ENCODE measurements around the gene ASPM.
"Not testable (repeated sequence)": the region's sequence is repeated elsewhere in the genome, so short reads cannot be mapped to it uniquely, and the experiment has no call there.

ASPM gene

GRCh38 chr1:197080323-197080722, 66.1 kb downstream of the ASPM start:
- no peak for DNase-seq

DNA sequence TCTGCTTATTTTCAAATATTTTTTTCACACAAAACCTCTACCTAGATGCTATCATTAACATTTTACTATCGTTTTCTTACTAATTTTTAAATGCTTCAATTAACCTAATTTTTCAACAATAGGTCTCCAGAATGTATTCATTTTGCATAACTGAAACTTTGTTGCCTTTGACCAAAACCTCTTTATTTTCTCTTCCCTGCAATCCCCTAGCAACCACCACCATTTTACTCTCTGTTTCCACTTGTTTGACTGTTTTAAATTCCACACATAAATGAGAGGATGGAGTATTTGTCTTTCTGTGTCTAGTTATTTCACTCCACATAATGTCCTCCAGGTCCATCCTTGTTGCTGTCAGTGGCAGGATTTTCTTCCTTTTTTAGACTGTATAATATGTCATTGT, 69.9 kb downstream of the ASPM start:
- DNase-seq = no peak

DNA sequence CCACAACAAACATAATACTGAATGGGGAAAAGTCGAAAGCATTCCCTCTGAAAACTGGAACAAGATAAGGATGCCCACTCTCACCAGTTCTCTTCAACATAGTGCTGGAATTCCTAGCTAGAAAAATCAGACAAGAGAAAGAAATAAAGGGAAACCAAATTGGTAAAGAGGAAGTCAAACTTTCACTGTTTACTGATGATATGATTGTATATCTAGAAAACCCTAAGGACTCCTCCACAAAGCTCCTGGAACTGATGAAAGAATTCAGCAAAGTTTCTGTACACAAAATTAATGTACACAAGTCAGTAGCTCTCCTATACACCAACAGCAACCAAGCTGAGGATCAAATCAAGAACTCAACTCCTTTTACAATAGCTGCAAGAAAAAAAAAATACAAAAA, 72.5 kb downstream of the ASPM start:
- DNase-seq = no peak

GRCh38 chr1:197067457-197067818, 79.0 kb downstream of the ASPM start:
- DNase-seq = no peak

DNA sequence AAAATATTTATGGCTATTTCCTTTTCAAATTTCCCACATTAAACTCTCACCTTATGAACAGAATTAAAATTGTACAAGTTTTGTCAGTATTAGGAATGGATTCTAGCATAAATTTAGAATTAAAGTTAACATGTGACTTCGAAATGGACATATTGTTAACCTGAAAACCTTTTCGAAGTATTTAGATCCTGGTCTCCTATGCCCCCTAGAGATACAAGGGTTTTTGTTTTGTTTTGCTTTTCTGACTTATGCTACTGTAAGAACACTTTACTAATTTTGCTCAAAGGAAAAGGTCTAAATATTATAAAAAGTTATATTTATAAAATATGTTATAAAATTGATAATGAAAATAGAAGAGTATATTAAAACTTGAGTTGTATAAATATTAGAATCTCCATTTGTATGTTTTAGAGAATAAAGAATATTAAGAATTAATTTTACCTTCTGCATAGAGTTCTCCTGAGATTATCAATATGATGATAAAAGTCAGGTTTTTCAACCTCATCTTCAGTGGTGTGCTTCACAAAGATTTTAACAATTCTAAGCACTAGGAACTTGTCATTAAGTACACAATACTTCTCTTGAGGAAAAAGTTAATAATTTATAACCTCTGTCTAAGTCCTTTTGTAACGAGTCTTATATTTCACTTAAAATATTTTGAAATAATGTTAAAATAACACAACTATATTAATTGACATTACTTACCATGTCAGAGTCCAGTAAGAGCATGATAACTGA, 79.6 kb downstream of the ASPM start, which contains the start of gene F13B:
F13B (minus strand) TSS at position 542 of the 738 bp plus-strand sequence; CDS start at position 505, 37 bp downstream.
- no peak for DNase-seq

GRCh38 chr1:197066277-197066676, 80.2 kb downstream of the ASPM start:
- no peak for DNase-seq

GRCh38 chr1:197065559-197065958, 80.9 kb downstream of the ASPM start:
- no peak for DNase-seq

GRCh38 chr1:197063212-197063611, 83.3 kb downstream of the ASPM start:
- no peak for DNase-seq

GRCh38 chr1:197062692-197063091, 83.8 kb downstream of the ASPM start:
- no peak for DNase-seq

GRCh38 chr1:197049100-197049499, 97.4 kb downstream of the ASPM start:
- no peak for DNase-seq

DNA sequence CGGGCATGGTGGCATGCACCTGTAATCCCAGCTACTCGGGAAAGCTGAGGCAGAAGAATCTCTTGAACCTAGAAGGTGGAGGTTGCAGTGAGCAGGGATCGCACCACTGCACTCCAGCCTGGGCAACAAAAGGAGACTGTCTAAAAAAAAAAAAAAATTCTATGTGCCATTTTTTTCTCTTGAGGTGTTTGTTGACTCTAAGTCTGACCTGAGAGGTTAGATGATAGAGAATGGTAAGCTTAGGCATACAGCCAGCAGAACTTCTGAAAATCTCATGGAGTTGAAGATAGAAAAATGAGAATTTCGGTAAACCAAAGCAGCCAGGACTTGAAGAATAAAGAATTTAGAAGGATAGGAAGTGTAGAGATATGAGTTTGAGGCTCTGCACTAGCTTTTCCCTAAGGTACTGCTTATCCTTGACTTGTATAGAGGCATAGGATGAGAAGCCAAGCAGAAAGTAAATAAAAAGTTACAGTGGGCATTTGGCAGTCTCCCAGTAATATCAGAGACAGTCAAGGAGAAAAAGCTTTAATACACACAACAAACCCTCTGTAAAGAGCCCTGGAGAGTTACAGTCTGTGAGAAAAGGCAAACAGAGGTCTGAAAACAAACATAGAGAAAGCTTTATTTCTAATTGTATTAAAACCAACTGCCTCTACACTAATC, 103.7 kb downstream of the ASPM start:
- DNase-seq = no peak

GRCh38 chr1:197041486-197042353, 104.7 kb downstream of the ASPM start:
- DNase-seq = no peak

DNA sequence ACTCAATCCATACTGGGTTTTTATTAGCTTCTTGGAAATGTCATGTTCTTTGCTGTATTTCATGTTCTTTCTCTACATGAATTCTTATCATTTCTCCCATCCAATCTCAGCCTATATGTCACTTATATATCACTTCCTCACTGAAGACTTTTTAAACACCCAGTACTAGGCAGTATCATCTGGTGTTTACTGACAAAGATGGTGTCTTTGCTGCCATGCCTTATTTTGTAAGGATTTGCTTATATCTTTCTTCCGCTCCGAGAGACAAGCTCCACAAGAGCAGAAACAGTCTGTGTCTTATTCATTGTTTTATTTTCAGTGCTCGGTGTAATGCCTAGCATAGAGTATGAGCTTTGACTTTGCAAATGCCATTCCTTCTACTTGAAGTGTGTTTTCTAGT, 109.6 kb downstream of the ASPM start:
- DNase-seq = no peak

GRCh38 chr1:197034631-197035339, 111.7 kb downstream of the ASPM start:
- DNase-seq = not testable (repeated sequence)
